DND-41 (cell line): Measurements from ENCODE around the gene POLR2J.
"Not testable (repeated sequence)": the region's sequence is repeated elsewhere in the genome, so short reads cannot be mapped to it uniquely, and the experiment has no call there.

Experiments
- CTCF ChIP-seq: IDR thresholded peaks from 2 replicates; pipeline ENCODE4 v1.5.1; 2012; ENCODE audit warnings: borderline replicate concordance, low read length, moderate library complexity, mild to moderate bottlenecking; ENCODE audit not compliant: poor library complexity, severe bottlenecking; ENCODE audit errors: extremely low read depth
- EZH2 ChIP-seq: IDR thresholded peaks from 3 replicates; pipeline ENCODE4 v1.6.1; 2012; ENCODE audit warnings: borderline replicate concordance, low read depth, mild to moderate bottlenecking, moderate library complexity, low read length, inconsistent platforms; ENCODE audit not compliant: severe bottlenecking

GRCh38 chr7:102474116-102474515 is 4.6 kb downstream of the POLR2J start:
- not testable (repeated sequence) for TF ChIP-seq CTCF, EZH2
